Vagina (tissue), 2 donors: Measurements from ENCODE around the gene SRA1.

Source experiments
- POLR2A ChIP-seq, 2 donors: fragments of 450-650 bp; IDR thresholded peaks; one replicate each; pipeline ENCODE4 v1.6.1; 2017; ENCODE audit warnings: antibody characterized with exemption in 2 of 2, mild to moderate bottlenecking in 2 of 2, moderate library complexity in 2 of 2
- TF ChIP-seq, protein P1 (sequence below), 3 experiments: fragments of 450-650 bp in 2 of 3; fragments of 200-600 bp in 1 of 3; sonication (generic) in 1 of 3; IDR thresholded peaks; one replicate each; pipeline ENCODE4 v1.5.1; 2017 to 2019; ENCODE audit warnings: antibody characterized with exemption in 3 of 3, mild to moderate bottlenecking in 2 of 3, moderate library complexity in 2 of 3

DNA sequence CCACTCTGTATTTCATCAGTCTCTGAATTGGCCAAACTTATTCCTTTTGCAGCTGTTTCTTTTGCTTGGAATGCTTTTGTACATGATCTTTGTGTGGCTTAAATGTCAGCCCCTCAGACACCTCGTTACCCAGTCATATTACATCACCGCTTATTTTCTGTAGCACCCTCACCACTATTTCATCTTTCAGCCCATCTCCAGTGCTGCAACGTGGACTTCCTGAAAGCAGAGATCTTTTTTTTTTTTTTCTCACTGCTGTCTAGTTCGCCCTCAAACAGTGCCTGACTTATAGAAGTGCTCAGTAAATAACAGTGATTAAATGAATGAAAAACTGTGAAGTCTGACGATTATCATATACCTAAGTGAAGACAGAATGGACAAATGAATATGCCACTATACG is 835 bp downstream of the SRA1 start:
- TF ChIP-seq, protein P1, sequence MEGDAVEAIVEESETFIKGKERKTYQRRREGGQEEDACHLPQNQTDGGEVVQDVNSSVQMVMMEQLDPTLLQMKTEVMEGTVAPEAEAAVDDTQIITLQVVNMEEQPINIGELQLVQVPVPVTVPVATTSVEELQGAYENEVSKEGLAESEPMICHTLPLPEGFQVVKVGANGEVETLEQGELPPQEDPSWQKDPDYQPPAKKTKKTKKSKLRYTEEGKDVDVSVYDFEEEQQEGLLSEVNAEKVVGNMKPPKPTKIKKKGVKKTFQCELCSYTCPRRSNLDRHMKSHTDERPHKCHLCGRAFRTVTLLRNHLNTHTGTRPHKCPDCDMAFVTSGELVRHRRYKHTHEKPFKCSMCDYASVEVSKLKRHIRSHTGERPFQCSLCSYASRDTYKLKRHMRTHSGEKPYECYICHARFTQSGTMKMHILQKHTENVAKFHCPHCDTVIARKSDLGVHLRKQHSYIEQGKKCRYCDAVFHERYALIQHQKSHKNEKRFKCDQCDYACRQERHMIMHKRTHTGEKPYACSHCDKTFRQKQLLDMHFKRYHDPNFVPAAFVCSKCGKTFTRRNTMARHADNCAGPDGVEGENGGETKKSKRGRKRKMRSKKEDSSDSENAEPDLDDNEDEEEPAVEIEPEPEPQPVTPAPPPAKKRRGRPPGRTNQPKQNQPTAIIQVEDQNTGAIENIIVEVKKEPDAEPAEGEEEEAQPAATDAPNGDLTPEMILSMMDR (IDR thresholded peaks at IDR 0.05): no peak
- TF ChIP-seq POLR2A (IDR thresholded peaks at IDR 0.05): no peak
